Measurements from ENCODE around the gene CNTFR. TPM values are rescaled to one million over a fixed set of nuclear protein-coding genes. Genes with fewer than 3 reads are reported as not detected.

CNTFR gene
- total RNA-seq, 4 donors from 2014 or later, result 1.7 to 24.6 (median 15.6) TPM

GRCh38 chr9:34526026-34526425, 63.5 kb downstream of the CNTFR start:
- no peak for DNase-seq
- H3K36me3 ChIP-seq, result no peaks in the 10 kb centered on the region
- H3K27me3 ChIP-seq, result no peaks in the 10 kb centered on the region
- H3K27ac ChIP-seq, result no peak overlapping the region
- TF ChIP-seq, protein P1, sequence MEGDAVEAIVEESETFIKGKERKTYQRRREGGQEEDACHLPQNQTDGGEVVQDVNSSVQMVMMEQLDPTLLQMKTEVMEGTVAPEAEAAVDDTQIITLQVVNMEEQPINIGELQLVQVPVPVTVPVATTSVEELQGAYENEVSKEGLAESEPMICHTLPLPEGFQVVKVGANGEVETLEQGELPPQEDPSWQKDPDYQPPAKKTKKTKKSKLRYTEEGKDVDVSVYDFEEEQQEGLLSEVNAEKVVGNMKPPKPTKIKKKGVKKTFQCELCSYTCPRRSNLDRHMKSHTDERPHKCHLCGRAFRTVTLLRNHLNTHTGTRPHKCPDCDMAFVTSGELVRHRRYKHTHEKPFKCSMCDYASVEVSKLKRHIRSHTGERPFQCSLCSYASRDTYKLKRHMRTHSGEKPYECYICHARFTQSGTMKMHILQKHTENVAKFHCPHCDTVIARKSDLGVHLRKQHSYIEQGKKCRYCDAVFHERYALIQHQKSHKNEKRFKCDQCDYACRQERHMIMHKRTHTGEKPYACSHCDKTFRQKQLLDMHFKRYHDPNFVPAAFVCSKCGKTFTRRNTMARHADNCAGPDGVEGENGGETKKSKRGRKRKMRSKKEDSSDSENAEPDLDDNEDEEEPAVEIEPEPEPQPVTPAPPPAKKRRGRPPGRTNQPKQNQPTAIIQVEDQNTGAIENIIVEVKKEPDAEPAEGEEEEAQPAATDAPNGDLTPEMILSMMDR (IDR thresholded peaks at IDR 0.05), result no peak
- no peak for TF ChIP-seq POLR2A (IDR thresholded peaks at IDR 0.05)
- no peaks in the 10 kb centered on the region for H3K9me3 ChIP-seq
- H3K4me3 ChIP-seq, result no peak overlapping the region
- peaks cover 0 to 12% (median 5%) of the 10 kb centered on the region in 4 donors for H3K4me1 ChIP-seq

- TF ChIP-seq POLR2A (IDR thresholded peaks at IDR 0.05), result no peak
- TF ChIP-seq, protein P1 (IDR thresholded peaks at IDR 0.05), result no peak
- H3K36me3 ChIP-seq, result no peaks in the 10 kb centered on the region
- H3K9me3 ChIP-seq, result no peaks in the 10 kb centered on the region
- H3K27me3 ChIP-seq, result no peaks in the 10 kb centered on the region
- H3K27ac ChIP-seq, result no peak overlapping the region
- H3K4me1 ChIP-seq, result peaks cover 0 to 12% (median 5%) of the 10 kb centered on the region in 4 donors
- DNase-seq, result no peak
- H3K4me3 ChIP-seq, result no peak overlapping the region
Observed at GRCh38 chr9:34524349-34524748, 65.2 kb downstream of the CNTFR start.

DNA sequence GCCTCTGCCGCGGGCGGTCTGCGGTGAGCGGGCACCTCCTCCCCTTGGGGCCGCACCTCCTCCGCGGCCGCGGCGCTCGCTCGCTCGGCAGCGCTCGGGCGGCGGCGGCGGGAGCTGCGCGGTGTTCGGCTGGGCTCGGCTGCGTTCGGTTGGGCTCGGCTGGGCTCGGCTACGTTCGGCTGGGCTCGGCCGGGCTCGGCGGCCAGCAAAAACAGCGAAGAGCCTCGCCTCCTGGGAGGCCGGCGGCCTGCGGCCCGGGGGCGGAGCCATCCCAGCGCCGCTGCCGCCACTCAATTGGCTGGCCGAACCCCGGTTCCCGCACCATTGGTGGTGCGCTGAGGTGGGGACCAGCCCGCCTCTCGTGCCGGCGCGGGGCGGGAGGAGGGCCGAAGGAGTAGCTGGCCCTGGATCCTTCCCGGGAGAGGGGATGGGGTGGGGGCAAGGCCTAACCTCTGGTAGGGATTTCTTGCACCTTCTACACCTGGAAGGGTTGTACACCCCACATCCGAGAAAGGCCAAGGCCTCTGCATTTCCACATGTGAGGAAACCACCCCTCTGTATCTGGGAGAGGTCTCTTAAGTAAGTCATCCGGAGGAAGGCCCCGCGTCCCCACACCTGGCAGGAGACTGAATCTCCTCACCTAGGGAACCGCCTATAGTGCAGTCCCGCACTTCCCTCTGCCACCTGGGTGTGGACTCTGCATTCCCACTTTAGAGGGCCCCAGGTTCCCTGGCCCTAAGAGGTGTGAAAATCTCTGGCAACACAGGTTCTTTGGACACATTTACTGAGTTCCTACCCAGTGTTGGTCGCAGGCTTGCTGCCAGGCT, 66.3 kb downstream of the CNTFR start, which contains the start of gene ENHO:
ENHO (minus strand) TSS at position 20 of the 827 bp plus-strand sequence. CDS start 1,295 bp downstream, outside the sequence.
- peak within 1 kb of the TSS; percentile 35 to 64 (median 50) for H3K4me3 ChIP-seq
- H3K27ac ChIP-seq, result peak within 1 kb of the TSS in 3 of 4 donors; percentile 3 to 27 (median 17)
- peak; percentile 72 to 96 (median 93) for DNase-seq
- H3K9me3 ChIP-seq, result no peaks in the 10 kb centered on the region
- TF ChIP-seq, protein P1 (IDR thresholded peaks at IDR 0.05), result peak in 1 of 6 experiments; percentile 35
- TF ChIP-seq POLR2A (IDR thresholded peaks at IDR 0.05), result no peak
- peaks cover 0 to 12% (median 5%) of the 10 kb centered on the region in 4 donors for H3K4me1 ChIP-seq
- H3K36me3 ChIP-seq, result no peaks in the 10 kb centered on the region
- no peaks in the 10 kb centered on the region for H3K27me3 ChIP-seq

DNA sequence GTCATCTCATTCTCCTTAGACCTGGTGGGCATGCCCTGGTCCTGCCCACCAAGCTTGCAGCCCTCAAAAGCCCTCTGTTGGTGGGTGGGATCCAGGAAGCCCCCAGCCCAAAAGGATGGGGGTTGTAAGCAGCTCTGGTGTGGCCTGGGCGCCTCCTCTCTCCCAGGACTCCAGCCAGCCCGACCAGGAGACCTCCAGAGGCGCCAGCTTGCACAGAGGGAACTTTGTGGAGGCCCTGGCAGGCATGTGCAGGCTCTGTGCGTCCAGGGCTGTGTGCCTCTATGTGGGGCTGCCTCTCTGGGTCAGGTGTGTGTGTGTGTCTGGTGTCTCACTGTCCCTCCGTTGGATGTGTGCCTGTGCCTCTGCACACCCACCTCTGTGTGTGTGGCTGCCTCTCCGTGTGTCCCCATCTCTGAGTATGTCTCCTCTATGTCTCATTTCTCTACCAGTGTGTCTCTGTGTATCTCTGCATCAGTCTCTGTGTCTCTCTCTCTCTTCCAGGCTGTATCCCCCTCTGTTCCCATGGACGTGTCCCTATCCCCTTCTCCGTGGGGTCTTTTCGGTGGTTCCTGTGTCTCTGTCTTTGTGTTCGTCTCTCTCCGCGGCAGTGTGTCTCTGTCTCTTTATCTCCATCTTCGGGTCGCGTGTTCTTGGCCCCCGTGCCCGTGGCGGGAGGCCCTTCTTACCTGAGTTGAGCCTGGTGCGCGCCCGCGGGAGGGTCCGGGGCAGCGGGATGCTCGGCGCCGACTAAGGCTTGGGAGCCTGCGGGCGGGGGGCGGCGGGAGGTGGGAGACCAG, 67.2 kb downstream of the CNTFR start:
- peak overlapping the region; percentile 35 to 64 (median 50) for H3K4me3 ChIP-seq
- peaks cover 0 to 12% (median 5%) of the 10 kb centered on the region in 4 donors for H3K4me1 ChIP-seq
- TF ChIP-seq, protein P1 (IDR thresholded peaks at IDR 0.05), result no peak
- TF ChIP-seq POLR2A (IDR thresholded peaks at IDR 0.05), result no peak
- H3K27ac ChIP-seq, result peak overlapping the region in 3 of 4 donors; percentile 3 to 27 (median 17)
- H3K9me3 ChIP-seq, result no peaks in the 10 kb centered on the region
- DNase-seq, result peak in 1 of 3 donors; percentile 51
- H3K27me3 ChIP-seq, result no peaks in the 10 kb centered on the region
- H3K36me3 ChIP-seq, result no peaks in the 10 kb centered on the region

DNA sequence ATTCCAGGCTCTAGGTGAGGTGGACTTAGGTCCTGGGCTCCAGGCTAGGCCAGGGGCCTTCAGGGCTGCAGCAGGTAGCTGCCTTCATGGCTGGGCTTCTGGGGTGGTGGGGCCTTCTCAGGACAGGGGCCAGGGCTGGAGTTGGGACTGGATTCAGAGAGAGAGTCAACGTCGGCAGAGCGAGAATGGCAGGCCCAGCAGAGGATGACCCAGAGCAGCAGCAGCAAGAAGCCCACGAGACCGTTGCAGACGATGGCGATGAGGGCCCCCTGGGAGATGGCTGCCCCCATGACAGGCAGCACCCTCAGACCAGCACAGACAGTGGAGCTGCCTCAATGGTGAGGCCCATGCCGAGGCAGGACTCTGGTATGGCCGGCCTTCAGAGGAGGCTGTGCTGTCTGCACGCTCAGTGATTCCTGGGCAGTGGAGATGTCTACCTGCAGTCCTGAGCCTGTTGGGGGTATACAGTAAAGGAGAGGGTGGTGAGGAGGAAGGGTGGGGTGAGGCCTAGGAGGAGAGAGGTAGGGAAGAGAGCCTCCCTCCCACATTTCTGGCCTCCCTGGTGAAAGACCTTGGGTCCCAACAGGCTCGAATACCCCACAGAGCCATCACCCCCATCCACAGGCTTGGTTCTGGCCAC, 68.0 kb downstream of the CNTFR start:
- Histone ChIP-seq H3K9me3 (no peaks in the 10 kb centered on the region), H3K27ac (no peak overlapping the region), H3K4me1 (peaks cover 0 to 12% (median 5%) of the 10 kb centered on the region in 4 donors), H3K36me3 (no peaks in the 10 kb centered on the region), H3K4me3 (no peak overlapping the region), H3K27me3 (no peaks in the 10 kb centered on the region)
- no peak for DNase-seq
- TF ChIP-seq, protein P1 (IDR thresholded peaks at IDR 0.05), result no peak
- TF ChIP-seq POLR2A (IDR thresholded peaks at IDR 0.05), result no peak

All from Peyer's patch (tissue), 4 donors.